Ovary (tissue), 9 donors: ENCODE results near the gene SAMHD1. TPM values are rescaled to one million over a fixed set of nuclear protein-coding genes. Genes with fewer than 3 reads are reported as not detected.

Experiments
- DNase-seq, 5 donors: peaks; one replicate each; pipeline ENCODE4 v3.0.0-alpha.2; 2019 to 2020
- H3K27ac ChIP-seq, 2 donors: fragments of 200-600 bp; one replicate each; pipeline versions ENCODE4 v1.5.1 to v1.8.0; 2019 to 2022
- H3K27me3 ChIP-seq: fragments of 200-600 bp; one replicate; pipeline ENCODE4 v1.8.0; 2022
- H3K36me3 ChIP-seq: fragments of 200-600 bp; sonication (generic); one replicate; pipeline ENCODE4 v1.5.1; 2019
- H3K4me1 ChIP-seq: one replicate; pipeline ENCODE4 v1.8.1; 2013; ENCODE audit warnings: mild to moderate bottlenecking, moderate library complexity; ENCODE audit not compliant: insufficient read depth
- H3K4me3 ChIP-seq: fragments of 200-600 bp; sonication (generic); one replicate; pipeline ENCODE4 v1.5.1; 2017
- H3K9me3 ChIP-seq, 2 donors: fragments of 200-600 bp in 1 of 2; sonication (generic) in 1 of 2; one replicate each; pipeline versions ENCODE4 v1.5.1 to v1.8.1; 2013 to 2019; ENCODE audit warnings: mild to moderate bottlenecking in 1 of 2, moderate library complexity in 1 of 2
- EP300 ChIP-seq: sonication (generic); formaldehyde crosslinking; IDR thresholded peaks from one replicate; pipeline ENCODE4 v1.6.1; 2017; ENCODE audit warnings: antibody characterized with exemption
- POLR2A ChIP-seq: fragments of 450-650 bp; IDR thresholded peaks from one replicate; pipeline ENCODE4 v1.6.1; 2017; ENCODE audit warnings: antibody characterized with exemption, mild to moderate bottlenecking, moderate library complexity
- WGBS, 3 donors: extraction: QIAGEN DNeasy Blood & Tissue Kit in 1 of 3; methylation state at CpG; one replicate each; pipeline versions ENCODE4 v1.1.5 to v1.1.7; 2013 to 2017; 5-methylcytosine and 5-hydroxymethylcytosine counted together
- intact Hi-C, 4 donors: fragments of 100-400 bp; cut with DNase I; formaldehyde crosslinking; loops; one replicate each; pipeline versions ENCODE4 v1.11.0 to v1.15.1; 2022 to 2023
- polyA plus RNA-seq, 2 donors: library from polyadenylated mRNA; stranded (reverse); fragments of 200-250 nt in 1 of 2; fragments of 350-450 nt in 1 of 2; fragmentation: Illumina TruSeq in 1 of 2; extraction: RNeasy Lipid Tissue Mini Kit (QIAGEN cat#74804) in 1 of 2; gene quantifications; one replicate each; pipeline ENCODE4 v1.2.3, GENCODE V29; 2013 to 2014
- total RNA-seq, 7 donors: library from RNA; depleted of rRNA in 2 of 7; stranded (reverse); fragments of >200 nt in 2 of 7; fragmentation: NEBNext Ultra II Directional in 3 of 7; extraction: Animal tissue kit (Norgen Biotek cat#: 25700) in 3 of 7; gene quantifications; one replicate each; pipeline versions ENCODE4 v1.1.0 to v1.2.4, GENCODE V29; 2016 to 2023
- TF ChIP-seq, protein P1 (sequence below), 3 donors: fragments of 450-650 bp in 2 of 3; fragments of 200-600 bp in 1 of 3; IDR thresholded peaks; one replicate each; pipeline versions ENCODE4 v1.5.1 to v1.8.0; 2016 to 2022; ENCODE audit warnings: antibody characterized with exemption in 3 of 3, mild to moderate bottlenecking in 1 of 3
- donor health status: DM: no; HTN: no; CAD: no; lungs with moderate emphysema.
- donor health status: DM: no; HTN: no; CAD: no.
- donor health status: Bipolar disorder and iron deficiency.
- donor health status: DM: yes; HTN: yes; CAD: no.
- donor health status: DM: no; HTN: no; CAD: no.
- donor health status: DM: yes; HTN: yes; CAD: no.

The SAMHD1 gene
- total and polyA plus RNA-seq, 9 donors, result 25.4 to 184 (median 103) TPM

GRCh38 chr20:36888880-36889516 lies 62.5 kb downstream of the SAMHD1 start:
- TF ChIP-seq, protein P1, sequence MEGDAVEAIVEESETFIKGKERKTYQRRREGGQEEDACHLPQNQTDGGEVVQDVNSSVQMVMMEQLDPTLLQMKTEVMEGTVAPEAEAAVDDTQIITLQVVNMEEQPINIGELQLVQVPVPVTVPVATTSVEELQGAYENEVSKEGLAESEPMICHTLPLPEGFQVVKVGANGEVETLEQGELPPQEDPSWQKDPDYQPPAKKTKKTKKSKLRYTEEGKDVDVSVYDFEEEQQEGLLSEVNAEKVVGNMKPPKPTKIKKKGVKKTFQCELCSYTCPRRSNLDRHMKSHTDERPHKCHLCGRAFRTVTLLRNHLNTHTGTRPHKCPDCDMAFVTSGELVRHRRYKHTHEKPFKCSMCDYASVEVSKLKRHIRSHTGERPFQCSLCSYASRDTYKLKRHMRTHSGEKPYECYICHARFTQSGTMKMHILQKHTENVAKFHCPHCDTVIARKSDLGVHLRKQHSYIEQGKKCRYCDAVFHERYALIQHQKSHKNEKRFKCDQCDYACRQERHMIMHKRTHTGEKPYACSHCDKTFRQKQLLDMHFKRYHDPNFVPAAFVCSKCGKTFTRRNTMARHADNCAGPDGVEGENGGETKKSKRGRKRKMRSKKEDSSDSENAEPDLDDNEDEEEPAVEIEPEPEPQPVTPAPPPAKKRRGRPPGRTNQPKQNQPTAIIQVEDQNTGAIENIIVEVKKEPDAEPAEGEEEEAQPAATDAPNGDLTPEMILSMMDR (IDR thresholded peaks at IDR 0.05), result no peak
- no peaks in the 10 kb centered on the region for H3K4me1 ChIP-seq
- no peaks in the 10 kb centered on the region for H3K27me3 ChIP-seq
- H3K36me3 ChIP-seq, result no peaks in the 10 kb centered on the region
- H3K27ac ChIP-seq, result no peak overlapping the region
- DNase-seq, result no peak
- WGBS, 3 donors, result 74 to 83% (median 77%) methylated on average over 15 of the region's 15 CpGs
- intact Hi-C loops, result loop anchor here in 1 of 4 donors (10.0 kb wide), 1 partner anchor 274 kb away; no protein-coding TSS in a partner anchor
- H3K9me3 ChIP-seq, result no peaks in the 10 kb centered on the region
- no peak overlapping the region for H3K4me3 ChIP-seq

- intact Hi-C loops, result loop anchor here in 1 of 4 donors (10.0 kb wide), 1 partner anchor 273 kb away; no protein-coding TSS in a partner anchor
- DNase-seq, result no peak
- Histone ChIP-seq H3K4me3 (no peak overlapping the region), H3K36me3 (no peaks in the 10 kb centered on the region), H3K9me3 (no peaks in the 10 kb centered on the region), H3K4me1 (no peaks in the 10 kb centered on the region), H3K27ac (no peak overlapping the region), H3K27me3 (no peaks in the 10 kb centered on the region)
- WGBS, 3 donors, result 21 to 28% (median 24%) methylated on average over 6 of the region's 6 CpGs
- TF ChIP-seq POLR2A (no peak), EP300 (no peak)
- TF ChIP-seq, protein P1 (IDR thresholded peaks at IDR 0.05), result no peak
Measured at GRCh38 chr20:36887752-36888090, 63.8 kb downstream of the SAMHD1 start.

DNA sequence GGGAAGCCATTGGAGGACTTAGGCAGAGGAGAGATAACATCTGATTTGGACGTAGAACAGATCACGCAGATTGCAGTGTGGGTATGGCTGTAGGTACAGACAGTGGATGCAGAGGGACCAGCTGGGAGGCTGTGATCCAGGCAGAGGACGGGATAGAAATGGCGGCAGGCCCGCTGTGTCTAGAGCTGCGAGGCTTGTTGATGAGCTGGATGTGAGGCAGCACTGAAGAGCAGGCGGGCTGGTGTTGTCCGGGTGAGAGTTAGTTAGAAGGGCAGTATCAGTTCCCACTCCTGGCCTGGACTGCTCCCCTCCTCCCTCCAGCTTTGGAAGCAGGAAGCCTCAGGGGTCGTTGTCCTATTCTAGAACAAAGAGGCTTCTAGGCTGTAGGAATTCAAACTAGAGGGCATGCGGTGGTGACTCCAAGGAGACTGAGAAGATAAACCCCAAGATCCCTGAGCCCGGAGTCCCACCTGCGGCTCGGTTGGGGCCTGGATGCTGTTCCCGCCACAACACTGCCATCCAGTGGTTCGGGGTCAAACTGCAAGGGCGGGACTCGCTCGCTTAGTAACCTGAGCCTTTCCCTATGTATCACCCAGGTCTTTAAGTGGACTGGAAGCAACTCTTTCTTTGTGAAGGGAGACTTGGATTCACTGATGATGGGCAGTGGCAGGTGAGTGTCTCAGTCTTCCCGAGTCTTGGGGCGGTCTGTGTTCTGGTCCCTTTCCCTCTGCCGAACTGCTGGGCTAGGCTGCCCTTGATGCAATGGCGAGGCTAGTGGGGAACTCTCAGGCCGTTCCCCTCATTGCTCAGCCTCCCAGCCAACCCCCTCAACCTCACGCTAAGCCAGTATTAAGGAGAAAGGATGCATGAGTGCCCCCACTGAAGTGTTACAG lies 64.4 kb downstream of the SAMHD1 start:
- peak; percentile 78 to 90 (median 88) for DNase-seq
- no peak overlapping the region for H3K4me3 ChIP-seq
- no peaks in the 10 kb centered on the region for H3K36me3 ChIP-seq
- no peaks in the 10 kb centered on the region for H3K4me1 ChIP-seq
- H3K27ac ChIP-seq, result no peak overlapping the region
- no peaks in the 10 kb centered on the region for H3K27me3 ChIP-seq
- intact Hi-C loops, result loop anchor here in 1 of 4 donors (10.0 kb wide), 1 partner anchor 272 kb away; no protein-coding TSS in a partner anchor
- no peaks in the 10 kb centered on the region for H3K9me3 ChIP-seq
- 16 to 19% (median 16%) methylated on average over 24 of the region's 24 CpGs for WGBS, 3 donors
- TF ChIP-seq, protein P1 (IDR thresholded peaks at IDR 0.05), result peak; percentile 76 to 89 (median 84)
- no peak for TF ChIP-seq POLR2A

DNA sequence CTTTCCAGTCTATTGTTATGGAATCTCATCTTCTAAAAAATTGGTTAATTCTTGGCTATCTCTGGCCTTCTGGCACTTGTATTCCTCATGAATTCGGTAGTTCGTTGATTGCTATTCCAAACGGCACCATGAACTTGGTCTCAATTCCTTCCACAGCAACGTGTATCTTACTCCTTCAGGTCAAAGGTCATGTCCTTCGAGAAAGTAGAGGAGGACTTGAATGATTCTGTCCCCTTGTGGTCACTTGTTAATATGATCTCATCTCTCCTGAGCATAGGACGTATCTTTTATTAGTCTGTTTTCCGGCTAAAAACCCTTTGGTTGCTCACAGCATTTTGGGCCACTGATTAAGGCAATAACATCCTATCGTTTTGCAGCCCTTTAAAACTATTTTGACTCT lies 66.2 kb downstream of the SAMHD1 start:
- Histone ChIP-seq H3K4me3 (no peak overlapping the region), H3K27me3 (no peaks in the 10 kb centered on the region), H3K4me1 (no peaks in the 10 kb centered on the region), H3K27ac (no peak overlapping the region), H3K36me3 (no peaks in the 10 kb centered on the region), H3K9me3 (no peaks in the 10 kb centered on the region)
- no peak for DNase-seq
- TF ChIP-seq EP300 (no peak), POLR2A (no peak)
- TF ChIP-seq, protein P1 (IDR thresholded peaks at IDR 0.05), result no peak
- intact Hi-C loops, result loop anchor here in 1 of 4 donors (10.0 kb wide), 1 partner anchor 271 kb away; no protein-coding TSS in a partner anchor
- WGBS, 3 donors, result 44 to 49% (median 45%) methylated on average over 8 of the region's 8 CpGs
